Osteoblast (primary cell): ENCODE measurements around the gene EEA1. TPM values are rescaled to one million over a fixed set of nuclear protein-coding genes. Genes with fewer than 3 reads are reported as not detected.

Source experiments
- DNase-seq: peaks from one replicate; pipeline ENCODE4 v3.0.0; 2011; ENCODE audit warnings: low spot score, mixed read lengths; ENCODE audit not compliant: insufficient read length; ENCODE audit errors: missing footprints
- H2AFZ ChIP-seq: 2 replicates; pipeline ENCODE4 v1.6.0; 2011; ENCODE audit warnings: mild to moderate bottlenecking, low read length
- H3K27ac ChIP-seq: 2 replicates; pipeline ENCODE4 v1.5.1; 2011; ENCODE audit warnings: mild to moderate bottlenecking, low read depth, low read length, moderate library complexity
- H3K27me3 ChIP-seq: 2 replicates; pipeline ENCODE4 v1.6.0; 2012; ENCODE audit warnings: mild to moderate bottlenecking, control low read depth, inconsistent platforms, low read length, moderate library complexity; ENCODE audit not compliant: insufficient read depth
- H3K36me3 ChIP-seq: 2 replicates; pipeline ENCODE4 v1.5.1; 2011; ENCODE audit warnings: mild to moderate bottlenecking, low read length, control low read depth, moderate library complexity; ENCODE audit not compliant: insufficient read depth
- H3K4me1 ChIP-seq: 2 replicates; pipeline ENCODE4 v1.5.1; 2011; ENCODE audit warnings: mild to moderate bottlenecking, low read length, control low read depth, moderate library complexity; ENCODE audit not compliant: insufficient read depth
- H3K4me2 ChIP-seq: 2 replicates; pipeline ENCODE4 v1.6.0; 2011; ENCODE audit warnings: mild to moderate bottlenecking, low read length; ENCODE audit not compliant: insufficient read depth
- H3K4me3 ChIP-seq: fragments of 200-600 bp; sonication (generic); 3 replicates; pipeline ENCODE4 v1.5.1; 2012; ENCODE audit warnings: mild to moderate bottlenecking, low read length, inconsistent platforms; ENCODE audit not compliant: insufficient read depth
- H3K79me2 ChIP-seq: 2 replicates; pipeline ENCODE4 v1.6.0; 2012; ENCODE audit warnings: mild to moderate bottlenecking, low read length, control low read depth, inconsistent platforms; ENCODE audit not compliant: insufficient read depth
- H3K9me3 ChIP-seq: 2 replicates; pipeline ENCODE4 v1.5.1; 2011; ENCODE audit warnings: low read depth, low read length, control low read depth
- H4K20me1 ChIP-seq: 2 replicates; pipeline ENCODE4 v1.6.0; 2012; ENCODE audit warnings: mild to moderate bottlenecking, low read length, control low read depth; ENCODE audit not compliant: insufficient read depth
- total RNA-seq: library from RNA; depleted of rRNA; stranded (reverse); fragments of >200 nt; gene quantifications from 2 replicates; pipeline ENCODE4 v1.2.3, GENCODE V29; 2012
- TF ChIP-seq, protein P1 (sequence below): IDR thresholded peaks from 2 replicates; pipeline ENCODE4 v1.5.1; 2011; ENCODE audit warnings: mild to moderate bottlenecking, low read depth, low read length, moderate library complexity; ENCODE audit errors: extremely low read depth

Gene EEA1
- total RNA-seq, 1 donor: 32.9 TPM

DNA sequence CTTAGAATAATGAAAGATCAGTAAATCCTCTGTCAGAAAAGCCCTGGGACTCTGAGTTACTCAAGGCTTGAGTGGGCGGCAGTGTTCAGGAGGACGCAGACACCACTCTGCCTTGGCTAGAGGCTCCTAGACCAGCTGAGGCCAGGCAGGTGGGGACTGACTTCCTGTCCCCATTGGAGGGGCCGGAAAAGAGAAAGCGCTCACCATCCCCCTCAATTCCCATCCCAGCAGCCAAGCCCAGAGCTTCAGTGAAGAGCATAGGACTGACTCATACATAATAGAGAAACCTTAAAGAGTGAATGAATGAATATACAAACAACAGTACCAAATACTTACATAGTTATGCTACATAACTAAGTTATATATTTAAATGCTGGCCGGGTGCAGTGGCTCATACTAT is 164.3 kb downstream of the EEA1 start:
- Histone ChIP-seq H3K4me1 (peaks cover 11% of the 10 kb centered on the region), H3K27me3 (no peaks in the 10 kb centered on the region), H4K20me1 (no peaks in the 10 kb centered on the region), H3K27ac (no peak overlapping the region), H3K36me3 (no peaks in the 10 kb centered on the region), H3K9me3 (no peaks in the 10 kb centered on the region), H3K4me2 (no peak overlapping the region), H3K4me3 (no peak overlapping the region), H2AFZ (no peak overlapping the region), H3K79me2 (no peaks in the 10 kb centered on the region)
- TF ChIP-seq, protein P1, sequence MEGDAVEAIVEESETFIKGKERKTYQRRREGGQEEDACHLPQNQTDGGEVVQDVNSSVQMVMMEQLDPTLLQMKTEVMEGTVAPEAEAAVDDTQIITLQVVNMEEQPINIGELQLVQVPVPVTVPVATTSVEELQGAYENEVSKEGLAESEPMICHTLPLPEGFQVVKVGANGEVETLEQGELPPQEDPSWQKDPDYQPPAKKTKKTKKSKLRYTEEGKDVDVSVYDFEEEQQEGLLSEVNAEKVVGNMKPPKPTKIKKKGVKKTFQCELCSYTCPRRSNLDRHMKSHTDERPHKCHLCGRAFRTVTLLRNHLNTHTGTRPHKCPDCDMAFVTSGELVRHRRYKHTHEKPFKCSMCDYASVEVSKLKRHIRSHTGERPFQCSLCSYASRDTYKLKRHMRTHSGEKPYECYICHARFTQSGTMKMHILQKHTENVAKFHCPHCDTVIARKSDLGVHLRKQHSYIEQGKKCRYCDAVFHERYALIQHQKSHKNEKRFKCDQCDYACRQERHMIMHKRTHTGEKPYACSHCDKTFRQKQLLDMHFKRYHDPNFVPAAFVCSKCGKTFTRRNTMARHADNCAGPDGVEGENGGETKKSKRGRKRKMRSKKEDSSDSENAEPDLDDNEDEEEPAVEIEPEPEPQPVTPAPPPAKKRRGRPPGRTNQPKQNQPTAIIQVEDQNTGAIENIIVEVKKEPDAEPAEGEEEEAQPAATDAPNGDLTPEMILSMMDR: no peak
- no peak for DNase-seq

DNA sequence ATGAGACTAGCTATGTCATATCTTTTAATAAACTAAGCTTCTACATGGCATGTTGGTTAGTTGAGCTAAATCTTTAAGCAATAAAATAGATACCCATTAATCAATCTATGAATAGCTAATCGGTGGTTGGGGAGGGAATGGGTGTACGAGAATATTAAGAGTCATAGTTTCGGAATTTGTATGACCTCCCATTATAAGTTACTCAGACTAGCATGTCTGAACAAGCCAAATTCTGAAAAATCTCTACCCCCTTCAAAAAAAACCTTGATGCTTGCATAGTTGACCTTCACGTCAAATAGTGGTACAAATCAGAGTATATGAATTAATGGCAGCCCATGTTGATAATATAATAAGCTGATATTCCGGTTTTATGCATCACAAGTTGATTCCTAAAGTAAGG is 166.3 kb downstream of the EEA1 start:
- H3K27me3 ChIP-seq: no peaks in the 10 kb centered on the region
- H3K4me1 ChIP-seq: peaks cover 7% of the 10 kb centered on the region
- H3K9me3 ChIP-seq: no peaks in the 10 kb centered on the region
- H3K27ac ChIP-seq: no peak overlapping the region
- no peak overlapping the region for H3K4me3 ChIP-seq
- TF ChIP-seq, protein P1: no peak
- H3K4me2 ChIP-seq: no peak overlapping the region
- no peak for DNase-seq
- H4K20me1 ChIP-seq: no peaks in the 10 kb centered on the region
- H3K36me3 ChIP-seq: no peaks in the 10 kb centered on the region
- H2AFZ ChIP-seq: no peak overlapping the region
- H3K79me2 ChIP-seq: no peaks in the 10 kb centered on the region

DNA sequence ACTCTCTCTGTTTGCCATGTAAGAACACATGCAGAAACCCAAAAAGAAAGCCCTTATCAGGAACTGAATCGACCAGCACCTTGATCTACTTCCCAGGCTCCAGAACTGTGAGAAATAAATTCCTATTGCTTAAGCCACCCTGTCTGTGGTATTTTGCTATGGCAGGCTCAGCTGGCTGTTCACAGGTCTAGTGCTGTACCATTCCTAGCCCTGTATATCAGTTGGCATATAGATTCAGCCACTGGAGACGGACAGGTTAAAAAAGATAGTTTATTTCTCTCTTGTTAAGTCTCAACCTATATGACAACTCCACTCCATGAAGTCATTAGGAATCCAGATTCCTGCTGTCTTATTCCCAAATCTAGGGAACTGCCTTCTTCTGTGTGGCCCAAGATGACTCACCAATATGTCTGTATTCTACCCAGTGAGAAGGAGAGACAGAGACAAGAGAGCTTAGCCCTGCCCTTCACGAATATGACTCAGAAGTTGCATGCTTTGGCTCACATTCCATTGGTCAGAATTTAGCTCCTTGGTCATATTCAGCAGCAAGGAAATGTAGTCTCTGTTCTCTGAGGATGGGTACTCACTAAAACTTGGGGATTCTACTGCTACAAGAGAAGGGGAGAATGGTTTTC is 169.3 kb downstream of the EEA1 start:
- Histone ChIP-seq H3K4me2 (no peak overlapping the region), H3K4me3 (no peak overlapping the region), H3K79me2 (no peaks in the 10 kb centered on the region), H3K4me1 (peaks cover 7% of the 10 kb centered on the region), H3K27me3 (no peaks in the 10 kb centered on the region), H4K20me1 (no peaks in the 10 kb centered on the region), H3K9me3 (no peaks in the 10 kb centered on the region), H3K36me3 (no peaks in the 10 kb centered on the region), H3K27ac (peak overlapping the region; percentile 27), H2AFZ (no peak overlapping the region)
- TF ChIP-seq, protein P1: no peak
- DNase-seq: peak; percentile 62

DNA sequence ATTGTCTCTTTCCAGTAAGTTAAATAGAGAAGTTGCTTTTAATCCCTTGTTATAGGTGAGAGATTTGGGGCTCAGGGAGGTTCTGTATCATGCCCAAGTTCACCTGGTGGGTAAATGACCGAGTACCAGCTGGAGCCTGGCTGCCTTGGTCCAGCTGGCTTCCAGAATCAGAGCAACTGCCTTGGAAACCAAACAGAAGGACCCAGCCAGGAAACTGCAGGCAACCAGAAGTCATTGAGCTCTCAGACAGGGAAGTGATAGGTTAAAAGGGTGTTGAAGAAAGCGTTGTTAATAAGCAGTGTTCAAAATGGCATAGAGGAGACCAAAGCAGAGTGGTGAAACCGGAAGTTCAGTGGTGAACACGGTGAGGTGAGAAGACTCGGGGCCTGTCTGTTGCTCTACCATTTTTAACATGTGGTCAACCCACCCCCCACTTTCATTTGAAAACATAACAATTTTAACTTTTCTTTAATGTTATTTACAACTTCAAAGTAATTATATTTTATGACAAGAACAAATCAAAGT is 171.4 kb downstream of the EEA1 start:
- DNase-seq: no peak
- no peak overlapping the region for H3K4me2 ChIP-seq
- H4K20me1 ChIP-seq: no peaks in the 10 kb centered on the region
- H3K36me3 ChIP-seq: no peaks in the 10 kb centered on the region
- H2AFZ ChIP-seq: no peak overlapping the region
- H3K4me1 ChIP-seq: peaks cover 9% of the 10 kb centered on the region
- TF ChIP-seq, protein P1: no peak
- no peaks in the 10 kb centered on the region for H3K27me3 ChIP-seq
- H3K27ac ChIP-seq: no peak overlapping the region
- H3K4me3 ChIP-seq: no peak overlapping the region
- no peaks in the 10 kb centered on the region for H3K9me3 ChIP-seq
- H3K79me2 ChIP-seq: no peaks in the 10 kb centered on the region
